HEK293 (cell line): ENCODE measurements around the gene RETREG3.

Experiments used
- BCL11A ChIP-seq: fragments of 450-650 bp; formaldehyde crosslinking; IDR thresholded peaks from 2 replicates; pipeline ENCODE4 v1.5.1; 2016; ENCODE audit warnings: low read depth, missing biosample characterization, missing genetic modification characterization
- GLIS1 ChIP-seq: fragments of 450-650 bp; formaldehyde crosslinking; IDR thresholded peaks from 2 replicates; pipeline ENCODE4 v1.5.1; 2016; ENCODE audit warnings: missing biosample characterization, missing genetic modification characterization
- REPIN1 ChIP-seq: fragments of 450-650 bp; formaldehyde crosslinking; IDR thresholded peaks from 2 replicates; pipeline ENCODE4 v1.5.1; 2017; ENCODE audit warnings: missing biosample characterization, missing genetic modification characterization, low read depth
- SP2 ChIP-seq: fragments of 450-650 bp; formaldehyde crosslinking; IDR thresholded peaks from 2 replicates; pipeline ENCODE4 v1.5.1; 2016; ENCODE audit warnings: missing biosample characterization, missing genetic modification characterization
- SP3 ChIP-seq: fragments of 450-650 bp; formaldehyde crosslinking; IDR thresholded peaks from 2 replicates; pipeline ENCODE4 v1.5.1; 2016; ENCODE audit warnings: missing biosample characterization, missing genetic modification characterization
- WT1 ChIP-seq: fragments of 450-650 bp; formaldehyde crosslinking; IDR thresholded peaks from 2 replicates; pipeline ENCODE4 v1.5.1; 2016; ENCODE audit warnings: missing biosample characterization, missing genetic modification characterization
- YY1 ChIP-seq: fragments of 450-650 bp; formaldehyde crosslinking; IDR thresholded peaks from 2 replicates; pipeline ENCODE4 v1.5.1; 2018; ENCODE audit warnings: missing biosample characterization, missing genetic modification characterization
- ZBTB7A ChIP-seq: fragments of 450-650 bp; formaldehyde crosslinking; IDR thresholded peaks from 2 replicates; pipeline ENCODE4 v1.5.1; 2016; ENCODE audit warnings: low read depth, missing biosample characterization, missing genetic modification characterization
- ZFHX2 ChIP-seq: fragments of 450-650 bp; formaldehyde crosslinking; conservative IDR thresholded peaks from 2 replicates; pipeline ENCODE4 v1.5.1; 2016; ENCODE audit warnings: missing biosample characterization, missing genetic modification characterization
- ZFP41 ChIP-seq: fragments of 450-650 bp; formaldehyde crosslinking; IDR thresholded peaks from 2 replicates; pipeline ENCODE4 v1.5.1; 2016; ENCODE audit warnings: missing biosample characterization, missing genetic modification characterization, borderline replicate concordance
- ZNF114 ChIP-seq: fragments of 450-650 bp; formaldehyde crosslinking; IDR thresholded peaks from 2 replicates; pipeline ENCODE4 v1.5.0; 2017; ENCODE audit warnings: missing biosample characterization, missing genetic modification characterization
- ZNF133 ChIP-seq: fragments of 450-650 bp; formaldehyde crosslinking; IDR thresholded peaks from 2 replicates; pipeline ENCODE4 v1.5.1; 2016; ENCODE audit warnings: missing biosample characterization, missing genetic modification characterization
- ZNF175 ChIP-seq: fragments of 450-650 bp; formaldehyde crosslinking; IDR thresholded peaks from 2 replicates; pipeline ENCODE4 v1.5.1; 2016; ENCODE audit warnings: missing biosample characterization, missing genetic modification characterization
- ZNF19 ChIP-seq: fragments of 450-650 bp; formaldehyde crosslinking; IDR thresholded peaks from 2 replicates; pipeline ENCODE4; 2016; ENCODE audit warnings: missing biosample characterization, missing genetic modification characterization, low read depth
- ZNF221 ChIP-seq: fragments of 450-650 bp; formaldehyde crosslinking; IDR thresholded peaks from 2 replicates; pipeline ENCODE4 v1.5.1; 2017; ENCODE audit warnings: missing biosample characterization, missing genetic modification characterization, borderline replicate concordance
- ZNF280D ChIP-seq: fragments of 450-650 bp; formaldehyde crosslinking; IDR thresholded peaks from 2 replicates; pipeline ENCODE4 v1.5.1; 2016; ENCODE audit warnings: missing biosample characterization, missing genetic modification characterization
- ZNF341 ChIP-seq: fragments of 450-650 bp; formaldehyde crosslinking; IDR thresholded peaks from 2 replicates; pipeline ENCODE4; 2016; ENCODE audit warnings: low read depth, missing biosample characterization, missing genetic modification characterization
- ZNF473 ChIP-seq: fragments of 450-650 bp; formaldehyde crosslinking; IDR thresholded peaks from 2 replicates; pipeline ENCODE4 v1.5.1; 2017; ENCODE audit warnings: missing biosample characterization, missing genetic modification characterization
- ZNF521 ChIP-seq: fragments of 450-650 bp; formaldehyde crosslinking; IDR thresholded peaks from 2 replicates; pipeline ENCODE4 v1.5.1; 2017; ENCODE audit warnings: missing biosample characterization, mild to moderate bottlenecking, missing genetic modification characterization
- ZNF561 ChIP-seq: fragments of 450-650 bp; IDR thresholded peaks from 2 replicates; pipeline ENCODE4 v1.5.1; 2018; ENCODE audit warnings: missing biosample characterization, missing genetic modification characterization, borderline replicate concordance
- ZNF596 ChIP-seq: fragments of 450-650 bp; IDR thresholded peaks from 2 replicates; pipeline ENCODE4 v1.5.0; 2018; ENCODE audit warnings: missing biosample characterization, mild to moderate bottlenecking, missing genetic modification characterization, moderate library complexity
- ZNF600 ChIP-seq: fragments of 450-650 bp; formaldehyde crosslinking; IDR thresholded peaks from 2 replicates; pipeline ENCODE4 v1.5.1; 2016; ENCODE audit warnings: missing biosample characterization, missing genetic modification characterization
- ZNF670 ChIP-seq: fragments of 450-650 bp; formaldehyde crosslinking; IDR thresholded peaks from 2 replicates; pipeline ENCODE4 v1.5.1; 2016; ENCODE audit warnings: missing biosample characterization, missing genetic modification characterization, low read depth
- ZNF768 ChIP-seq: fragments of 450-650 bp; formaldehyde crosslinking; IDR thresholded peaks from 2 replicates; pipeline ENCODE4 v1.5.1; 2018; ENCODE audit warnings: missing biosample characterization, mild to moderate bottlenecking, missing genetic modification characterization
- ZSCAN23 ChIP-seq: fragments of 450-650 bp; formaldehyde crosslinking; IDR thresholded peaks from 2 replicates; pipeline ENCODE4 v1.5.1; 2016; ENCODE audit warnings: missing biosample characterization, missing genetic modification characterization
- TF ChIP-seq, protein P1 (sequence below): fragments of 450-650 bp; IDR thresholded peaks from 2 replicates; pipeline ENCODE4 v1.5.1; 2018; ENCODE audit warnings: missing biosample characterization, mild to moderate bottlenecking, missing genetic modification characterization
- TF ChIP-seq, protein P2 (sequence below): fragments of 450-650 bp; formaldehyde crosslinking; IDR thresholded peaks from 2 replicates; pipeline ENCODE4 v1.5.1; 2016; ENCODE audit warnings: missing biosample characterization, missing genetic modification characterization
- TF ChIP-seq, protein P3 (sequence below): fragments of 450-650 bp; formaldehyde crosslinking; IDR thresholded peaks from 2 replicates; pipeline ENCODE4 v1.5.1; 2017; ENCODE audit warnings: missing biosample characterization, missing genetic modification characterization
- TF ChIP-seq, protein P4 (sequence below): fragments of 450-650 bp; formaldehyde crosslinking; IDR thresholded peaks from 2 replicates; pipeline ENCODE4; 2016; ENCODE audit warnings: missing biosample characterization, missing genetic modification characterization
- TF ChIP-seq, protein P5 (sequence below): fragments of 450-650 bp; formaldehyde crosslinking; IDR thresholded peaks from 2 replicates; pipeline ENCODE4 v1.5.1; 2017; ENCODE audit warnings: missing biosample characterization, missing genetic modification characterization

Gene RETREG3

GRCh38 chr17:42609182-42609813 is at the start of gene RETREG3, which contains the start of gene TUBG1 (continued):
- TF ChIP-seq, protein P1, sequence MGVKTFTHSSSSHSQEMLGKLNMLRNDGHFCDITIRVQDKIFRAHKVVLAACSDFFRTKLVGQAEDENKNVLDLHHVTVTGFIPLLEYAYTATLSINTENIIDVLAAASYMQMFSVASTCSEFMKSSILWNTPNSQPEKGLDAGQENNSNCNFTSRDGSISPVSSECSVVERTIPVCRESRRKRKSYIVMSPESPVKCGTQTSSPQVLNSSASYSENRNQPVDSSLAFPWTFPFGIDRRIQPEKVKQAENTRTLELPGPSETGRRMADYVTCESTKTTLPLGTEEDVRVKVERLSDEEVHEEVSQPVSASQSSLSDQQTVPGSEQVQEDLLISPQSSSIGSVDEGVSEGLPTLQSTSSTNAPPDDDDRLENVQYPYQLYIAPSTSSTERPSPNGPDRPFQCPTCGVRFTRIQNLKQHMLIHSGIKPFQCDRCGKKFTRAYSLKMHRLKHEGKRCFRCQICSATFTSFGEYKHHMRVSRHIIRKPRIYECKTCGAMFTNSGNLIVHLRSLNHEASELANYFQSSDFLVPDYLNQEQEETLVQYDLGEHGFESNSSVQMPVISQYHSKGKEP (tag by site-specific recombination), result no peak
- TF ChIP-seq ZNF175 (tag by site-specific recombination) (no peak), SP2 (tag by site-specific recombination) (peak; percentile 99), ZNF596 (no peak), ZNF19 (tag by site-specific recombination) (no peak), ZFHX2 (peak; percentile 74), ZFP41 (tag by site-specific recombination) (no peak), GLIS1 (peak; percentile 47), SP3 (tag by site-specific recombination) (peak; percentile 77), ZSCAN23 (tag by site-specific recombination) (no peak), ZNF473 (tag by site-specific recombination) (no peak), ZNF670 (tag by site-specific recombination) (no peak), YY1 (0 out of 2 replicates have a peak, but pooled peaks have one; percentile 57), ZBTB7A (tag by site-specific recombination) (peak; percentile 83), REPIN1 (tag by site-specific recombination) (peak; percentile 44; the same call in 1 of the 2 replicates), ZNF133 (no peak), ZNF768 (no peak), ZNF561 (tag by site-specific recombination) (peak; percentile 92), BCL11A (tag by site-specific recombination) (no peak), ZNF600 (tag by site-specific recombination) (peak; percentile 17), ZNF280D (tag by site-specific recombination) (no peak), ZNF221 (no peak), ZNF114 (tag by site-specific recombination) (no peak), ZNF521 (tag by site-specific recombination) (no peak), WT1 (tag by site-specific recombination) (no peak), ZNF341 (tag by site-specific recombination) (peak; percentile 68)
- TF ChIP-seq, protein P2, sequence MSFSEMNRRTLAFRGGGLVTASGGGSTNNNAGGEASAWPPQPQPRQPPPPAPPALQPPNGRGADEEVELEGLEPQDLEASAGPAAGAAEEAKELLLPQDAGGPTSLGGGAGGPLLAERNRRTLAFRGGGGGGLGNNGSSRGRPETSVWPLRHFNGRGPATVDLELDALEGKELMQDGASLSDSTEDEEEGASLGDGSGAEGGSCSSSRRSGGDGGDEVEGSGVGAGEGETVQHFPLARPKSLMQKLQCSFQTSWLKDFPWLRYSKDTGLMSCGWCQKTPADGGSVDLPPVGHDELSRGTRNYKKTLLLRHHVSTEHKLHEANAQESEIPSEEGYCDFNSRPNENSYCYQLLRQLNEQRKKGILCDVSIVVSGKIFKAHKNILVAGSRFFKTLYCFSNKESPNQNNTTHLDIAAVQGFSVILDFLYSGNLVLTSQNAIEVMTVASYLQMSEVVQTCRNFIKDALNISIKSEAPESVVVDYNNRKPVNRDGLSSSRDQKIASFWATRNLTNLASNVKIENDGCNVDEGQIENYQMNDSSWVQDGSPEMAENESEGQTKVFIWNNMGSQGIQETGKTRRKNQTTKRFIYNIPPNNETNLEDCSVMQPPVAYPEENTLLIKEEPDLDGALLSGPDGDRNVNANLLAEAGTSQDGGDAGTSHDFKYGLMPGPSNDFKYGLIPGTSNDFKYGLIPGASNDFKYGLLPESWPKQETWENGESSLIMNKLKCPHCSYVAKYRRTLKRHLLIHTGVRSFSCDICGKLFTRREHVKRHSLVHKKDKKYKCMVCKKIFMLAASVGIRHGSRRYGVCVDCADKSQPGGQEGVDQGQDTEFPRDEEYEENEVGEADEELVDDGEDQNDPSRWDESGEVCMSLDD (tag by site-specific recombination), result peak; percentile 74
- TF ChIP-seq, protein P3, sequence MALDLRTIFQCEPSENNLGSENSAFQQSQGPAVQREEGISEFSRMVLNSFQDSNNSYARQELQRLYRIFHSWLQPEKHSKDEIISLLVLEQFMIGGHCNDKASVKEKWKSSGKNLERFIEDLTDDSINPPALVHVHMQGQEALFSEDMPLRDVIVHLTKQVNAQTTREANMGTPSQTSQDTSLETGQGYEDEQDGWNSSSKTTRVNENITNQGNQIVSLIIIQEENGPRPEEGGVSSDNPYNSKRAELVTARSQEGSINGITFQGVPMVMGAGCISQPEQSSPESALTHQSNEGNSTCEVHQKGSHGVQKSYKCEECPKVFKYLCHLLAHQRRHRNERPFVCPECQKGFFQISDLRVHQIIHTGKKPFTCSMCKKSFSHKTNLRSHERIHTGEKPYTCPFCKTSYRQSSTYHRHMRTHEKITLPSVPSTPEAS (tag by site-specific recombination), result no peak
- TF ChIP-seq, protein P4, sequence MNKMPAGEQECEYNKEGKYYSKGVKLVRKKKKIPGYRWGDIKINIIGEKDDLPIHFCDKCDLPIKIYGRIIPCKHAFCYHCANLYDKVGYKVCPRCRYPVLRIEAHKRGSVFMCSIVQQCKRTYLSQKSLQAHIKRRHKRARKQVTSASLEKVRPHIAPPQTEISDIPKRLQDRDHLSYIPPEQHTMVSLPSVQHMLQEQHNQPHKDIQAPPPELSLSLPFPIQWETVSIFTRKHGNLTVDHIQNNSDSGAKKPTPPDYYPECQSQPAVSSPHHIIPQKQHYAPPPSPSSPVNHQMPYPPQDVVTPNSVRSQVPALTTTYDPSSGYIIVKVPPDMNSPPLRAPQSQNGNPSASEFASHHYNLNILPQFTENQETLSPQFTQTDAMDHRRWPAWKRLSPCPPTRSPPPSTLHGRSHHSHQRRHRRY, result no peak
- TF ChIP-seq, protein P5, sequence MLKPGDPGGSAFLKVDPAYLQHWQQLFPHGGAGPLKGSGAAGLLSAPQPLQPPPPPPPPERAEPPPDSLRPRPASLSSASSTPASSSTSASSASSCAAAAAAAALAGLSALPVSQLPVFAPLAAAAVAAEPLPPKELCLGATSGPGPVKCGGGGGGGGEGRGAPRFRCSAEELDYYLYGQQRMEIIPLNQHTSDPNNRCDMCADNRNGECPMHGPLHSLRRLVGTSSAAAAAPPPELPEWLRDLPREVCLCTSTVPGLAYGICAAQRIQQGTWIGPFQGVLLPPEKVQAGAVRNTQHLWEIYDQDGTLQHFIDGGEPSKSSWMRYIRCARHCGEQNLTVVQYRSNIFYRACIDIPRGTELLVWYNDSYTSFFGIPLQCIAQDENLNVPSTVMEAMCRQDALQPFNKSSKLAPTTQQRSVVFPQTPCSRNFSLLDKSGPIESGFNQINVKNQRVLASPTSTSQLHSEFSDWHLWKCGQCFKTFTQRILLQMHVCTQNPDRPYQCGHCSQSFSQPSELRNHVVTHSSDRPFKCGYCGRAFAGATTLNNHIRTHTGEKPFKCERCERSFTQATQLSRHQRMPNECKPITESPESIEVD, result no peak
